HG03025 (cell line): Measurements from ENCODE around the gene RUNX1.

Experiments used
- ATAC-seq: cut with Tn5 transposase; IDR thresholded peaks from one replicate; pipeline ENCODE4 v1.9.1; 2021; ENCODE audit warnings: mild to moderate bottlenecking, moderate library complexity; ENCODE audit not compliant: unreplicated experiment, low FRiP score

The RUNX1 gene

GRCh38 chr21:34840693-34841092 lies 208.4 kb downstream of the RUNX1 start:
- no peak for ATAC-seq

DNA sequence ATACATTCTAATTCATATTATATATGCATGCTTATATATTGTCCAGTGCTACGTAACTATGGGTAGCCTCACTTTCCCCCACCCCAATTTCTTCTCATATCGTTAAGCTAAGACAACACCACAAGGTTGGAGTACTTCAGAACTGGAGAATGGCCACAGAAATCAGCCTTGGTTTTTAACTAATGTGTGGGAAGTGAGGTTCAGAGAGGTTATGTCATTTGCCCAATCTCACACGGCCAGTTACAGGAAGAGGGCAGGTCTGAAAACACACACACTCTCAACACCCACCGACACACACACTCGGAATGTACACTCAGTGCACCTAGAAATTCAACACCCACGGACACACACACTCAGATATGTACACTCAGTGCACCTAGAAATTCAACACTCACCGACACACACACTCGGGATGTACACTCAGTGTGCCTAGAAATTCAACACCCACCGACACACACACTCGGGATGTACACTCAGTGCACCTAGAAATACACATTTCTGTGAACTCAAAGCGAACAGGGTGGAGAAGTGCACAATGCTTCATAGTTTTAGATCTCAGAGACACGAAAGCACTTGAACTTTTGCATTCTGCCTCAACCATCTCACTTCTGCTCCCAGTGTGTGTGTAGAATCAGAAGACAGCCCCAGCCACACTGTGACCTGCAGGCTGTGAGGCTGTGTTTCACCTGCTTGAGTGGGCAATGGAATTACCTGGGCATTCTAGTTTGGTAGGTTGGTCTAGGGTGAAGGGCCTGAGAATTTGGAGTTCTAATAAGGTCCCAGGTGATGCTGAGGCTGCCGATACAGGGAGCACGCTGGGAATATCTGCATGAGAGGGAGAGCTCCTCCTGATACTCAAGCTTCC lies 209.9 kb downstream of the RUNX1 start:
- no peak for ATAC-seq

- no peak for ATAC-seq
These were observed 212.1 kb downstream of the RUNX1 start for GRCh38 chr21:34836933-34837505.

DNA sequence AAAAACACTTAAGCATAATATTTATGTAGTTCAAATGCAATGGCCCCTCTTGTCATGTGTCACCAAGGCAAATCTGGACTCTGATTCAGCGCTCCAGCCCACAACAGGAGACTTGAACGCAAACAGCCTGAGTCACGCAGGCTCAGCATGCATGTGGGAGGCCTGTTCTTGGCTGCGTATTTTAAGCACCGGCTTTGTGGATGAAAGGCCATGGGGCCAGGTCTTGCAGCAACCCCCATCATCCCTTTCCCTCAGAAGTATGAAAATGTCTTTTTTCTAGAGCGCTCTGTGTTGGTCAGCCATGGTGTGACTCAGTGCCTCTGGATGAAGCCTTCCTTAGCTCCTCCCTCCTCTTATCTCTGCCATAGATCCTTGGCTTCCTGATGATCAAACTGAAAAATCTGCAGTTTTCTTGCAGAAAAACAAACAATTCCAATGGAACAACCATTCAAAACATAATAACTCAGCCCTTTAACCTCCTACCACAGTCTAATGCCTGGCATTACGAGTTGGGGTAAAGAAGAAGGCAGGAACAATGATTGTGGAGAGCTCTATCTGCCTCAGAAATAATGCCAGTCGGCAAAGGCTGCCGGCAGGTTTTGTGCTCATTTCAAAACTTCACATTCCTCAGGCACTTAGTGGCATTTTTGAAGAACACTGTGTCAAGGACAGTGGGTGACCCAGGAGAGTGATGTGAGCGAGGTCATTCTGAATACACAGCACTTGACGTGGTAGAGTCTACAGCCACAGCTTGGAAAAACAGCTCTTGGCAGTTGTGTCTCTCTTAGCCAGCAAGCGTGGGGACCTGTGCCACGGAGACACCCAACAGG lies 212.8 kb downstream of the RUNX1 start:
- ATAC-seq = no peak

- no peak for ATAC-seq
These were observed 213.6 kb downstream of the RUNX1 start for GRCh38 chr21:34835526-34835925.

GRCh38 chr21:34834852-34835501 lies 214.1 kb downstream of the RUNX1 start:
- no peak for ATAC-seq

- ATAC-seq = no peak
These were observed 214.8 kb downstream of the RUNX1 start for GRCh38 chr21:34834290-34834689.

- no peak for ATAC-seq
These were observed 215.6 kb downstream of the RUNX1 start for GRCh38 chr21:34833465-34833864.

- ATAC-seq = no peak
These were observed 218.5 kb downstream of the RUNX1 start for GRCh38 chr21:34830386-34831170.

DNA sequence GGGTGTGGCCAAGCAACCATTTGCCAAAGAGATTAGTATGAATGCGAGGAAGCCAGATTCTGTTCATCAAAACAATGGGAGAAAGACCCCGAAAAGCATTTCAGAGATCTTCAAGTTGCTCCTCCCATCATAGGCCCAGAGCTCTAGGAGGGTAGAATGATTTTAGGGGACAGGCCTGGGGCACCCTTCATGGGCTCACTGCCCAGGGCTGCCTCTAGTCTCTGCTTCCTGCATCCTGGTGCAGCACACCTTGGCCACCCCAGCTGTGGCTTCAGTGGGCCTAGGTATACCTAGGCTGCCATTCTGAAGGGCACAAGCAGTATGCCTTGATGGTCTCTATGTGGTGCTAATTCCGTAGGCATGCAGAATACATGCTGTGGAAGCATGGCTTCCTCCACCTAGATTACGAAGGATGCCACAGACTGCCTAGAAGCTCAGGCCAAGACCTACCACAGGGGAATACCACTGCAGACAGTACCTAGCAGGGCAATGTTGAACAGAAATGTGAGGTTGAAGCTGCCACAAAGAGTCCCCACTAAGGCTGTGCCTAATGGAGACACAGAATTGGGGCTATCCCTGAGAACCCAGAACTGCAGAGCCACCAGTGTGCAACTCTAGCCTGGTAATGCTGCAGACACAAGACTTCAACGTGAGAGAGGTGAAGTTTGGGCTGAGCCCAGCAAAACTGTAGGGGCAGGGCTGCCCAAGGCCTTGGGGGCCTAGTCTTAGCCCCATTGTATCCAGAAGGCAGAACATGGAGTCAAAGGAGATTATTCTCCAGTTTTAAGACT lies 221.5 kb downstream of the RUNX1 start:
- no peak for ATAC-seq

DNA sequence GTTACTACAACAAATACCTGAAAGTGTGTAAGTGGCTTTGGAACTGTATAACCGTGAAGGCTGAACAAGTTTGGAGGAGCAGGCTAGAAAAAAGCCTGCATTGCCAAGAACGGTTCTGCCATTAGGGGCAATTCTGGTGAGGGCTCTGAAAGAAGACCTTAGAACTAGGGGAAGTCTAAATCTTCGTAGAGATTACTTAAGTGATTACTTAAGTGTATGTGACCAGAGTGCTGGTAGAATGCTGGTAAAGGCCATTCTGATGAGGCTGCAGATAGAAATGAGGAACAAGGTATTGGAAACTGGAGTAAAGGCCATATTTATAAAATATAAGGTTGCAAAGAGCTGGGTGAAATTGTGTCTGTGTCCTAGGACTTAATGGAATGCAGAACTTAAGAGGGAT lies 222.3 kb downstream of the RUNX1 start:
- no peak for ATAC-seq

DNA sequence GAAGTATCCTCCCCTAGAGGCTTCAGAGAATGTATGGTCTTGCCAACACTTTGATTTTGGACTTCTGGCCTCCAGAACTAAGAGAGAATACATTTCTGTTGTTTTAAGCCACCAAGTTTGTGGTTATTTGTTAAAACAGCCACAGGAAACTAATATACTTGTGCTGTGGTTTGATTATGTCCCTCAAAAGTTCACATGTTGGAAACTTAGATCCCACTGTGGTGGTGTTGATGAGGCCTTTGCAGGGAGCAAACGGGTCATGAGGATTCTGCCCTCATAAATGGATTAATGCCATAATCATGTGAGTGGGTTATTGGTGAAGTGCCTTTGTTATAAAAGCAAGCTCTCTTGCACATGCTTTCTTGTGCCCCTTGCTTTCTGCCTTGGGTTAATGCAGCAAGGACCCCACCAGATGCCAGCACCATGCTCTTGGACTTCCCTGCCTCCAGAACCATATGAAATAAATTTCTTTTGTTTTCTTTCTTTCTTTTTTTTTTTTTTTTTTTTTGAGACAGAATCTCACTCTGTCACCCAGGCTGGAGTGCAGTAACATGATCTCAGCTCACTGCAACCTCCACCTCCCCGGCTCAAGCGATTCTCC lies 223.1 kb downstream of the RUNX1 start:
- ATAC-seq = no peak

DNA sequence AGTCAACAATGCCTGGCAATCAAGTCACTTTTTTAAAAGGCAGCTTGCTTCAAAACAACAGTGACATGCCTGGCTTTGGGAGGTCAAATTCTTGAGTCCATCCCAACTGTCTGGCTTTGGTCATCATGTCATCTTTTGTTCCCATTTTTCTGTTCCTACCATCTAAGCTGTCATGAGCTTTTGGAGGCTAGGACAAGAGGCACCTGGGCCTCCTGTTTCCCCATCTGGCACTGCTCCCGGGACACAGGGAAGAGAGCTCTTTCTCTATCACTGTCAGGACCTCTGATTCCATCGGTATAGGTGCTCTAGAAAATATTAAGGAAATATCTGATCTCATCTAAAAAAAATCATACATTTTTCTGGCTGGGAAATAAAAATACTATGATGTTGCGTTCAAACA lies 224.0 kb downstream of the RUNX1 start:
- ATAC-seq = no peak

DNA sequence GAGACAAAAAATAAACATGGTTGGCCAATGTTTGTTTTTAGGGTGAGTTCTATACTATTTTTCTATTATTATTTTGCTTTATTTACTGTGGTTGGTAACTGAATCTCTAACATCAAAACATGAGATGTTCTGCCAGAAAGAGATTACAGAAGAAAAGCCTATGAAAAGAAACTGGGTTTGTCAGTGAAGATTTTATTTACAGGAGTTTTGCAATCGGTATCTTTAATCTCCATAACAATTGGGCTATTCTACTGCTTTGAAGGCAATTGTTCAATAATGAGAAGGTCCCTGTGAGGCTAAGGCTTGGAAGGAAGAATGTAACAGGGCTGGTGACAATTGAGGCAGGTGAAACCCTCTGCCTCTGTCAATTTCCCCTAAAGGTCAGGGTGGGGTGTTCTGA lies 224.8 kb downstream of the RUNX1 start:
- ATAC-seq = no peak

- no peak for ATAC-seq
These were observed 226.2 kb downstream of the RUNX1 start for GRCh38 chr21:34822942-34823341.

DNA sequence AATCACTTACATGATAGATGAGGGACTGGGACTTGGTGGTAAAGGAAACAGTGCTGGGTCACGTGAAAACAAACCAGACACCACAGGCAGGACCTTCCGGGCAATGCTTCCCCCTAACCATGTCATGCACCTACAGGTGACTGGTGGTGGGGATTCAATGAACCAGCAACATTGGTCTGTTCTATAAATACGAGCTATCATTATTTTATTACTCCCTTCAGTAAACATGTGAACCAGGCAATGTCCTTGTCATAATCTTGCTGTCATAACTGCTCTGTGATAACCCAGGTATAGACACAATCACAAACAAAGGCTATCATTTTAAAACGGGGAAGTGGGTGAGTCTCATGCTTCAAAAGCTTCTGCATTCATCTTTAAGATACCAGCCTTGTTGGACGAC lies 226.9 kb downstream of the RUNX1 start:
- ATAC-seq = no peak

DNA sequence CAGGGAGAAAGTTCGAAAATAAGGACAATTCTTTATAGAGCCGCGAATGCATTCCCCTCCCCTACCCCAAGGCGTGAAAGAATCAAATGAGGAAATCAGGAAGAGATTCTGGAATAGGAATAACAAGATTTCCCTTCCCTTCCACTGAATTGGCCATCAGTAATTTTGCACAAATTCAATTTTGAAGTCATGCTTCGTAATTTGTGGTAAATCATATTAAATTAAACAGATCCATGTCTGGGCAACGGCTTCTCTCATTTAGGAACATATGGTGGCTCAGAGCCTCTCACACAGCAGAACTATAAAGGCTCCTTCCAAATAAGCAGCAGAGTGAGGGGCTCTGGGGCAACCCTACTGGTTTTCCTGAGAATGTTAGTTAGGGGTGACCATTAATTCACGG lies 227.4 kb downstream of the RUNX1 start:
- no peak for ATAC-seq

DNA sequence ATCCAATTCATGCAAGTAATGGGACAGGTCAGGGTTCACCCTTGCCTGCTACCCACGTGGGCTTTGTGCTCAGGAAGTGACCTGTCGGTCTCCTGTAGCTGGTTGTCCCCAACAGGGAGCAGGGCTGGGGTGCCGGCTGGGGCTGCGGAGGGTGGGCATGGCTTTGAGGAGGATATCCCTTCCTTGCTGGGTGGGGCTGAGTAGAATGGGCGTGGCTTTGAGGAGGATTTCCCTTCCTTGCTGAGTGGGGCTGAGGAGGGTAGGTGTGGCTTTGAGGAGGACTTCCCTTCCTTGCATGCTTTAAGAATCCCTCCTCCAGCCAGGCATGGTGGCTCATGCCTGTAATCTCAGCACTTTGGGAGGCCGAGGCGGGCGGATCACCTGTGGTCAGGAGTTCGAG lies 229.1 kb downstream of the RUNX1 start:
- no peak for ATAC-seq
